SU-DHL-6 (cell line): ENCODE data around the gene FLNB.
"Not testable (repeated sequence)": the region's sequence is repeated elsewhere in the genome, so short reads cannot be mapped to it uniquely, and the experiment has no call there.

Source experiments
- H2AFZ ChIP-seq: fragments of 200-600 bp; sonication (generic); 2 replicates; pipeline ENCODE4 v1.6.1; 2014; ENCODE audit warnings: low read depth, mild to moderate bottlenecking, moderate library complexity, mixed read lengths, antibody characterized with exemption, low read length; ENCODE audit not compliant: severe bottlenecking
- H3F3A ChIP-seq: fragments of 200-600 bp; shearing (Covaris generic); 2 replicates; pipeline ENCODE4 v1.6.0; 2016; ENCODE audit warnings: antibody characterized with exemption, mild to moderate bottlenecking; ENCODE audit not compliant: insufficient read depth
- H3K27ac ChIP-seq: fragments of 200-600 bp; sonication (generic); 2 replicates; pipeline ENCODE4 v1.5.1; 2016; ENCODE audit warnings: low read depth, mild to moderate bottlenecking, low read length, moderate library complexity, mixed read lengths
- H3K27me3 ChIP-seq: fragments of 200-600 bp; sonication (generic), shearing (Covaris generic); 2 replicates; pipeline ENCODE4 v1.6.0; 2014; ENCODE audit warnings: mild to moderate bottlenecking, low read length
- H3K36me3 ChIP-seq: fragments of 200-600 bp; sonication (generic); 2 replicates; pipeline ENCODE4 v1.6.1; 2014; ENCODE audit warnings: mild to moderate bottlenecking, low read length, mixed read lengths
- H3K4me2 ChIP-seq: fragments of 300-600, 200-600 bp; shearing (Covaris generic), sonication (generic); 2 replicates; pipeline ENCODE4 v1.6.0; 2014; ENCODE audit warnings: low read length, low read depth, mild to moderate bottlenecking; ENCODE audit not compliant: poor library complexity, severe bottlenecking
- H3K4me3 ChIP-seq: fragments of 200-600 bp; sonication (generic); 2 replicates; pipeline ENCODE4 v1.5.1; 2014; ENCODE audit warnings: antibody characterized with exemption, low read length, mild to moderate bottlenecking, mixed read lengths; ENCODE audit not compliant: insufficient read depth, poor library complexity, severe bottlenecking
- H3K79me2 ChIP-seq: fragments of 200-600 bp; sonication (generic); 2 replicates; pipeline ENCODE4 v1.6.1; 2014; ENCODE audit warnings: mild to moderate bottlenecking, low read length, moderate library complexity; ENCODE audit not compliant: insufficient read depth
- H3K9ac ChIP-seq: fragments of 200-600 bp; sonication (generic); 2 replicates; pipeline ENCODE4 v1.7.0; 2014; ENCODE audit warnings: mild to moderate bottlenecking, low read length
- H3K9me2 ChIP-seq: fragments of 200-600 bp; sonication (generic); replicated peaks from 2 replicates; pipeline ENCODE4 v1.6.1; 2014; ENCODE audit warnings: low read length; ENCODE audit not compliant: insufficient read depth
- H3K9me3 ChIP-seq: fragments of 200-600 bp; sonication (generic); 2 replicates; pipeline ENCODE4 v1.6.1; 2014; ENCODE audit warnings: low read length, mixed read lengths; ENCODE audit not compliant: insufficient read depth
- H4K20me1 ChIP-seq: fragments of 200-600 bp; sonication (generic); 2 replicates; pipeline ENCODE4 v1.6.1; 2014; ENCODE audit warnings: low read depth, mild to moderate bottlenecking, antibody characterized with exemption, low read length, moderate library complexity, mixed read lengths
- CTCF ChIP-seq: fragments of 200-600 bp; sonication (generic); IDR thresholded peaks from one replicate; pipeline ENCODE4 v1.5.1; 2017; ENCODE audit warnings: antibody characterized with exemption, mild to moderate bottlenecking, low read length, moderate library complexity; ENCODE audit not compliant: insufficient read depth, poor library complexity, severe bottlenecking
- EZH2phosphoT487 ChIP-seq: fragments of 200-600 bp; sonication (generic), shearing (Covaris generic); conservative IDR thresholded peaks from 2 replicates; pipeline ENCODE4 v1.6.1; 2018; ENCODE audit warnings: mild to moderate bottlenecking, antibody characterized with exemption, low read length, moderate library complexity, mixed read lengths

Gene FLNB

GRCh38 chr3:58200121-58200709 lies 192.0 kb downstream of the FLNB start:
- H3K27me3 ChIP-seq, result no peaks in the 10 kb centered on the region
- no peak overlapping the region for H3K27ac ChIP-seq
- no peak for TF ChIP-seq EZH2phosphoT487
- TF ChIP-seq CTCF, result no peak
- H3K36me3 ChIP-seq, result no peaks in the 10 kb centered on the region; the same call in 1 of the 2 replicates
- no peaks in the 10 kb centered on the region for H4K20me1 ChIP-seq
- no peaks in the 10 kb centered on the region for H3K79me2 ChIP-seq
- H3K9me2 ChIP-seq, result no peaks in the 10 kb centered on the region
- H3K4me3 ChIP-seq, result no peak overlapping the region
- H2AFZ ChIP-seq, result no peak overlapping the region
- no peak overlapping the region for H3K9ac ChIP-seq
- peaks cover 5% of the 10 kb centered on the region; the same call in 1 of the 2 replicates for H3K9me3 ChIP-seq
- H3F3A ChIP-seq, result peaks cover 7% of the 10 kb centered on the region
- no peak overlapping the region for H3K4me2 ChIP-seq

- no peak overlapping the region for H3K27ac ChIP-seq
- no peak overlapping the region for H2AFZ ChIP-seq
- peaks cover 2% of the 10 kb centered on the region; the same call in 1 of the 2 replicates for H3K9me3 ChIP-seq
- no peaks in the 10 kb centered on the region; the same call in 1 of the 2 replicates for H3K36me3 ChIP-seq
- H3K27me3 ChIP-seq, result no peaks in the 10 kb centered on the region
- H3K9me2 ChIP-seq, result no peaks in the 10 kb centered on the region
- no peaks in the 10 kb centered on the region for H3K79me2 ChIP-seq
- H4K20me1 ChIP-seq, result no peaks in the 10 kb centered on the region
- TF ChIP-seq CTCF, result no peak
- no peak overlapping the region for H3K4me3 ChIP-seq
- no peak overlapping the region for H3K4me2 ChIP-seq
- no peak overlapping the region for H3K9ac ChIP-seq
- peaks cover 7% of the 10 kb centered on the region for H3F3A ChIP-seq
Measured at GRCh38 chr3:58200846-58201355, 192.7 kb downstream of the FLNB start.

GRCh38 chr3:58201451-58201850 lies 193.2 kb downstream of the FLNB start:
- H3K9me3 ChIP-seq, H3K27me3 ChIP-seq, H3K4me2 ChIP-seq, H3K79me2 ChIP-seq, H2AFZ ChIP-seq, H3K9me2 ChIP-seq, H3K9ac ChIP-seq, H3K4me3 ChIP-seq, H3K27ac ChIP-seq, H4K20me1 ChIP-seq, H3K36me3 ChIP-seq, H3F3A ChIP-seq: not testable (repeated sequence)

- Histone ChIP-seq H4K20me1 (no peaks in the 10 kb centered on the region), H3K4me2 (no peak overlapping the region)
- TF ChIP-seq EZH2phosphoT487 (no peak), CTCF (no peak)
Measured at GRCh38 chr3:58202917-58203360, 194.7 kb downstream of the FLNB start.

More at GRCh38 chr3:58202917-58203360, 194.7 kb downstream of the FLNB start:
- Histone ChIP-seq H3K36me3 (no peaks in the 10 kb centered on the region), H3K79me2 (no peaks in the 10 kb centered on the region), H3K9me2 (no peaks in the 10 kb centered on the region), H2AFZ (no peak overlapping the region), H3K4me3 (no peak overlapping the region), H3K9ac (no peak overlapping the region), H3F3A (no peaks in the 10 kb centered on the region), H3K9me3 (no peaks in the 10 kb centered on the region), H3K27me3 (no peaks in the 10 kb centered on the region), H3K27ac (no peak overlapping the region)
